A673 (cell line): ENCODE data around the gene EXD3. TPM values are rescaled to one million over a fixed set of nuclear protein-coding genes. Genes with fewer than 3 reads are reported as not detected.

Experiments used
- BruUV-seq: library from RNA; stranded (reverse); fragments of 400-500 nt; replicated peaks from 2 replicates; lab custom pipeline; 2021; lab: Mats Ljungman, UMichigan
- CTCF ChIA-PET: fragments of 300-600 bp; sonication (Branson Sonifier 250); formaldehyde crosslinking; loops from one replicate; lab custom pipeline; 2022; ENCODE audit warnings: antibody characterized with exemption; lab: Charles Lee
- POLR2A ChIA-PET: fragments of 300-600 bp; sonication (Branson Sonifier 250); formaldehyde crosslinking; loops from one replicate; lab custom pipeline; 2022; ENCODE audit warnings: antibody characterized with exemption; ENCODE audit not compliant: low non-redundant PET; lab: Charles Lee
- DNase-seq: peaks from one replicate; pipeline ENCODE4 v3.0.0-alpha.2; 2015; ENCODE audit warnings: low spot score
- H3K27ac ChIP-seq: fragments of 200-600 bp; sonication (generic); 2 replicates; pipeline ENCODE4 v1.5.1; 2016; ENCODE audit warnings: mixed run types, low read depth, mild to moderate bottlenecking, mixed read lengths, antibody characterized with exemption, low read length; ENCODE audit not compliant: poor library complexity, severe bottlenecking
- H3K27me3 ChIP-seq: fragments of 200-600 bp; sonication (generic); replicated peaks from 2 replicates; pipeline ENCODE4 v1.6.1; 2017; ENCODE audit warnings: mixed run types, low read depth, mild to moderate bottlenecking, mixed read lengths, antibody characterized with exemption, low read length; ENCODE audit not compliant: insufficient read depth, poor library complexity
- H3K36me3 ChIP-seq: fragments of 200-600 bp; sonication (generic); 2 replicates; pipeline ENCODE4 v1.6.1; 2016; ENCODE audit warnings: mixed run types, mild to moderate bottlenecking, mixed read lengths, antibody characterized with exemption, low read length; ENCODE audit not compliant: insufficient read depth, poor library complexity, severe bottlenecking
- H3K4me1 ChIP-seq: fragments of 200-600 bp; sonication (generic); 2 replicates; pipeline ENCODE4 v1.6.1; 2017; ENCODE audit warnings: mixed run types, mild to moderate bottlenecking, mixed read lengths, antibody characterized with exemption, low read length; ENCODE audit not compliant: insufficient read depth, poor library complexity, severe bottlenecking
- H3K4me3 ChIP-seq: fragments of 200-600 bp; sonication (generic); 2 replicates; pipeline ENCODE4 v1.5.1; 2016; ENCODE audit warnings: low read depth, mixed run types, mild to moderate bottlenecking, mixed read lengths, low read length; ENCODE audit not compliant: poor library complexity, severe bottlenecking
- H3K9me3 ChIP-seq: fragments of 200-600 bp; sonication (generic); 2 replicates; pipeline ENCODE4 v1.6.1; 2016; ENCODE audit warnings: mixed run types, low read depth, mild to moderate bottlenecking, mixed read lengths, antibody characterized with exemption, low read length; ENCODE audit not compliant: poor library complexity, severe bottlenecking
- CTCF ChIP-seq: fragments of 300-800, 200-600 bp; sonication (generic); conservative IDR thresholded peaks from 2 replicates; pipeline ENCODE4 v1.5.1; 2017; ENCODE audit warnings: low read depth, mild to moderate bottlenecking, antibody characterized with exemption, low read length, moderate library complexity, mixed read lengths
- EZH2 ChIP-seq: fragments of 200-600 bp; sonication (generic); IDR thresholded peaks from 2 replicates; pipeline ENCODE4 v1.6.1; 2017; ENCODE audit warnings: borderline replicate concordance, low read depth, mild to moderate bottlenecking, mixed read lengths, antibody characterized with exemption, low read length; ENCODE audit not compliant: poor library complexity, severe bottlenecking
- intact Hi-C: fragments of 100-400 bp; cut with micrococcal nuclease; formaldehyde crosslinking; loops from one replicate; pipeline ENCODE4 v1.10.0; 2022; ENCODE audit not compliant: unreplicated experiment
- total RNA-seq: library from RNA; stranded (reverse); gene quantifications from 2 replicates; pipeline ENCODE4 v1.2.3, GENCODE V29; 2021

Gene EXD3
- total RNA-seq, 1 experiment from 2014 or later = 6.3 TPM

DNA sequence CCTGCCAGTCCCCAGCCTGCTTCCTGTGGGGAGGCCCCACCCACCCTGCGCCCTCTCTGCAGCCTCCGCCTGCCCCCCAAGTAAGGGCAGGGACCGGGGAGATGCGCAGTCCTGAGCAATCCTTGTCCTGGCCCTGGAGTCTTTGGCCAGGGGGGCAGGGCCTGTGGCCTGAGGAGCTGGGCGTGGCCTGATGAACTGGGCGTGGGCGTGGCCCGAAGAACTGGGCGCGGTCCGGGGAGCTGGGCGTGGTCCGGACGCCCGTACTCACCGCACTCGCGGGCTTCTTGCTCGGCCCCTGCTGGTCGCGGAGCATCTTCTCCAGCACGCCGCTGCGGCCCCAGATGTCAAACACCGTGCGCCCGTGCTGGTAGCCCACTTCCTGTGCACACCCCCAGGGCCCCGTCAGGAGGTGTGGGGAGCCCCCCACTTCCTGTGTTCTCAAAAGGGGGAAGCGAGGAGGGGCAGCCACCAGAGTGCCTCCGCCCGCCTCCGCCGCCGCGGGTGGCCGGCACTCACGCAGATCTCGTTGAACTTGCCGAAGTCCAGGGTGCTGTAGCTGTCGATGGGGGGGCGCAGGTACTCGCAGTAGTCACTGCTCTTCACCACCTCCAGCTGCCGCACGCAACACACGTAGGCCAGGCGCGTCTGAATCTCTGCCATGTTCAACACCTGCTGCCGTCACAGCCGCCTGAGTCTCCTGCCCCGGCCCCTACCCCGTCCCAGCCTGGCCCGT, 38.9 kb upstream of the EXD3 start:
- Histone ChIP-seq H3K9me3 (no peaks in the 10 kb centered on the region), H3K27me3 (no peaks in the 10 kb centered on the region), H3K27ac (no peak overlapping the region), H3K4me3 (no peak overlapping the region), H3K4me1 (peaks cover 13% of the 10 kb centered on the region), H3K36me3 (no peaks in the 10 kb centered on the region)
- intact Hi-C loops = no loop called here
- no TSS peak for BruUV-seq
- DNase-seq = peak; percentile 35
- POLR2A ChIA-PET = no interaction called here
- CTCF ChIA-PET = no interaction called here
- TF ChIP-seq EZH2 (no peak), CTCF (no peak)

DNA sequence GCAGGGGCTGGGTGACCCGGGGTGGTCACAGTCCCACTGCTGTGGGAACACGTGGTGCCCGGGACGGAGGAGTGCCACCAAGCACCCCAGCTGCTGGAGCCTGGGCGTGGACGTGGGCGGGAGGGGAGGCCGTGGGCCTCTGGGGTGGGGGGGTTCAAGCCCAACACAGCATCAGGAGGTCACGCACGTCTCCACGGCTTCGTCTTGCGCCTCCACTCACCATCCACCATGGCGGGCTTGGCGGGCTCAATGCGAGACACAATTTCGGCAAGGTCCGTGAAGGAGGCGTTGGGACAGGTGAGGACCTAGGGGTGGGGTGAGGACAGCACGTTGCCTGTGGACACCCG, 38.3 kb upstream of the EXD3 start:
- Histone ChIP-seq H3K36me3 (no peaks in the 10 kb centered on the region), H3K27ac (no peak overlapping the region), H3K27me3 (no peaks in the 10 kb centered on the region), H3K4me3 (no peak overlapping the region), H3K9me3 (no peaks in the 10 kb centered on the region), H3K4me1 (peaks cover 13% of the 10 kb centered on the region)
- no peak for TF ChIP-seq CTCF
- no peak for TF ChIP-seq EZH2
- intact Hi-C loops = no loop called here
- no peak for DNase-seq
- ChIA-PET POLR2A (no interaction called here), CTCF (no interaction called here)
- BruUV-seq = no TSS peak

DNA sequence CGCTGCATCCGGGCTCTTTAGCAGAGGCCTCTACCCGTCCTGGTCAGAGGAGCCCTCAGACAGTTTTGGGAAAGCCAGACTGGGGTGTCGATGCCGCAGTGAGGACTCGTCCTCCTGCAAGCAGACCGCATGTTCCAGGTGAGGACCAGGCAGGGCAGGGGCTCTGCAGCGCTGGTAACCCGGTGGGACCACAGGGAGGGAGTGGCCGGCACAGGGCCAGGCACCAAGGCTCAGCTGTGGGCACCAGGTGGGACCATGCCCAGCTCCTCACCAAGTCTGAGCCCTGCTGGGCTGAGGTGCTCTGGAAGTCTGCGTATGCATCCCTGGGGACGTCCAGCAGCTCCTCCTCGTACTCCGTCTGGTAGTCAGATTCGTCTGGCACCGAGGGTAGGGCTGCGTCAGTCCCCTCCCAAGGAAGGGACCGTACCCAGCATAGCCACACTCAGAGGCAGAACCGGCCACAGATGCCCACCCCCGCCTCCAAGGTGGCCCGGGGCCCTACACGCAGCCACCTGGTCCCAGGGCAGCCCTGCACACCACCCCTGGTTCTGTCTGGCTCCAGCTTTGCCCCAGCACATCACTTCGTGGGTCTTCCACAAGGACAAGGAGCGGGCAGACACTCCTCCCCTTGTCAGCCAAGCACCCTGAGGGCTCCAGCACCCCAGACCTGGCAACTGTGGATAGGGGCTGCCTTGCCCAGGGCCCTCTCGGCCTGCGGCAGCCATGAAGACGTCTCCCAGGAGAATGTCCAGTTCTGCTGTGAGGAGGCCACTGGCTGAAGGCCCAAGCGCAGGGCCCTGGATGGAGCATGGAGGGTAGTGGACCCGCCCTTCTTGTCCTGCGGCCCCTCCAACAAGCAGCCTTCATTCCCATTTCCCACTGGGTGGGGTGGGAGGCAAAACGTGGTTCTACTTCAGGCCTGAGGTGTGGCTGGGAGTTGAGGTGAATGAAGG, 37.7 kb upstream of the EXD3 start:
- TF ChIP-seq CTCF = no peak
- TF ChIP-seq EZH2 = no peak
- ChIA-PET CTCF (no interaction called here), POLR2A (interaction anchor here (0.6 kb wide), 1 partner anchor 10 kb away, joined by 3 read pairs; no protein-coding TSS in a partner anchor)
- no TSS peak for BruUV-seq
- no peak overlapping the region for H3K4me3 ChIP-seq
- intact Hi-C loops = no loop called here
- H3K9me3 ChIP-seq = no peaks in the 10 kb centered on the region
- no peak for DNase-seq
- H3K4me1 ChIP-seq = peaks cover 13% of the 10 kb centered on the region
- H3K36me3 ChIP-seq = no peaks in the 10 kb centered on the region
- no peak overlapping the region for H3K27ac ChIP-seq
- no peaks in the 10 kb centered on the region for H3K27me3 ChIP-seq
